Nephron progenitor cell (in vitro differentiated cells): ENCODE measurements around the gene AFTPH.

ENCODE experiments used
- DNase-seq: peaks from one replicate; pipeline ENCODE4 v3.0.0; 2021
- H3K27ac Mint-ChIP-seq: 2 replicates; pipeline ENCODE4 v1.8.0; 2021; ENCODE audit warnings: mild to moderate bottlenecking, moderate library complexity, mixed read lengths
- H3K27me3 Mint-ChIP-seq: 2 replicates; pipeline ENCODE4 v1.8.0; 2021; ENCODE audit warnings: mild to moderate bottlenecking, low read depth, mixed read lengths; ENCODE audit not compliant: poor library complexity
- H3K36me3 Mint-ChIP-seq: 2 replicates; pipeline ENCODE4 v1.8.0; 2021; ENCODE audit warnings: low read depth, mixed read lengths
- H3K4me1 Mint-ChIP-seq: 2 replicates; pipeline ENCODE4 v1.8.0; 2021; ENCODE audit warnings: mixed read lengths
- H3K4me3 Mint-ChIP-seq: 2 replicates; pipeline ENCODE4 v1.8.0; 2021; ENCODE audit warnings: mild to moderate bottlenecking, moderate library complexity, mixed read lengths
- H3K9me3 Mint-ChIP-seq: 2 replicates; pipeline ENCODE4 v1.8.0; 2021; ENCODE audit warnings: mild to moderate bottlenecking, moderate library complexity, mixed read lengths
- CTCF ChIP-seq: fragments of 200-600 bp; sonication (generic); IDR thresholded peaks from 2 replicates; pipeline ENCODE4 v1.5.0; 2021; ENCODE audit warnings: antibody characterized with exemption

AFTPH gene

GRCh38 chr2:64516651-64517510, 7.2 kb upstream of the AFTPH start:
- no peak overlapping the region for H3K27ac Mint-ChIP-seq

GRCh38 chr2:64517511-64517884, 6.6 kb upstream of the AFTPH start:
- peaks cover 39% of the 10 kb centered on the region for H3K27me3 Mint-ChIP-seq
- H3K36me3 Mint-ChIP-seq: peaks cover 5% of the 10 kb centered on the region
- peaks cover 11% of the 10 kb centered on the region for H3K9me3 Mint-ChIP-seq
- peaks cover under 1% of the 10 kb centered on the region for H3K4me1 Mint-ChIP-seq
- TF ChIP-seq CTCF: no peak
- no peak overlapping the region for H3K27ac Mint-ChIP-seq
- DNase-seq: no peak
- H3K4me3 Mint-ChIP-seq: no peak overlapping the region

More at GRCh38 chr2:64516651-64517510, 7.2 kb upstream of the AFTPH start:
- no peaks in the 10 kb centered on the region for H3K4me1 Mint-ChIP-seq
- TF ChIP-seq CTCF: no peak
- peaks cover 11% of the 10 kb centered on the region for H3K9me3 Mint-ChIP-seq
- H3K4me3 Mint-ChIP-seq: no peak overlapping the region
- peaks cover 36% of the 10 kb centered on the region for H3K27me3 Mint-ChIP-seq
- no peak for DNase-seq
- peaks cover 5% of the 10 kb centered on the region for H3K36me3 Mint-ChIP-seq

GRCh38 chr2:64522843-64523428, 1.2 kb upstream of the AFTPH start:
- Mint-ChIP-seq H3K4me3 (peak overlapping the region; percentile 96), H3K27me3 (peaks cover 22% of the 10 kb centered on the region), H3K36me3 (no peaks in the 10 kb centered on the region), H3K9me3 (no peaks in the 10 kb centered on the region), H3K4me1 (peaks cover 23% of the 10 kb centered on the region), H3K27ac (no peak overlapping the region)
- TF ChIP-seq CTCF: peak; percentile 83
- peak; percentile 51 for DNase-seq

- TF ChIP-seq CTCF: no peak
- peak overlapping the region; percentile 99 for H3K4me3 Mint-ChIP-seq
- H3K36me3 Mint-ChIP-seq: no peaks in the 10 kb centered on the region
Observed at GRCh38 chr2:64524604-64525316, 632 bp downstream of the AFTPH start.

GRCh38 chr2:64525317-64525613, 1.1 kb downstream of the AFTPH start:
- Mint-ChIP-seq H3K27ac (peak overlapping the region; percentile 95), H3K4me3 (peak overlapping the region; percentile 99), H3K4me1 (peaks cover 23% of the 10 kb centered on the region), H3K27me3 (peaks cover 12% of the 10 kb centered on the region), H3K9me3 (no peaks in the 10 kb centered on the region), H3K36me3 (no peaks in the 10 kb centered on the region)
- DNase-seq: no peak
- TF ChIP-seq CTCF: no peak

More at GRCh38 chr2:64524604-64525316, 632 bp downstream of the AFTPH start:
- Mint-ChIP-seq H3K9me3 (no peaks in the 10 kb centered on the region), H3K27me3 (peaks cover 17% of the 10 kb centered on the region), H3K4me1 (peaks cover 23% of the 10 kb centered on the region), H3K27ac (peak overlapping the region; percentile 95)
- peak; percentile 65 for DNase-seq
